ENCODE data around the gene MXRA8.

Gene MXRA8

GRCh38 chr1:1333551-1334241, 24.7 kb downstream of the MXRA8 start:
- no peak for DNase-seq

- DNase-seq, result no peak
Measured at GRCh38 chr1:1332774-1333480, 25.4 kb downstream of the MXRA8 start.

- DNase-seq, result no peak
Measured at GRCh38 chr1:1332031-1332755, 26.2 kb downstream of the MXRA8 start.

- DNase-seq, result no peak
Measured at GRCh38 chr1:1331068-1331965, 27.0 kb downstream of the MXRA8 start, which contains the start of gene TAS1R3. TSS of gene TAS1R3 (plus strand) at chr1:1331280. CDS start at chr1:1331346, 66 bp downstream.

- no peak for DNase-seq
Measured at GRCh38 chr1:1330366-1331067, 27.8 kb downstream of the MXRA8 start.

GRCh38 chr1:1329304-1330210, 28.8 kb downstream of the MXRA8 start:
- no peak for DNase-seq

GRCh38 chr1:1328254-1328653, 30.1 kb downstream of the MXRA8 start:
- no peak for DNase-seq

GRCh38 chr1:1327291-1327690, 31.1 kb downstream of the MXRA8 start:
- DNase-seq, result no peak

GRCh38 chr1:1326075-1326605, 32.2 kb downstream of the MXRA8 start:
- no peak for DNase-seq

GRCh38 chr1:1325288-1326074, 32.9 kb downstream of the MXRA8 start:
- DNase-seq, result no peak

GRCh38 chr1:1324524-1325287, 33.6 kb downstream of the MXRA8 start, which contains the start of the genes CPTP and INTS11:
TSS of gene CPTP (plus strand) at chr1:1324802. CDS start at chr1:1326911, 2,109 bp downstream.
TSS of gene INTS11 (minus strand) at chr1:1324660. CDS start at chr1:1324608, 52 bp downstream.
- DNase-seq, result peak; percentile 96

GRCh38 chr1:1324084-1324523, 34.3 kb downstream of the MXRA8 start:
- no peak for DNase-seq

GRCh38 chr1:1322952-1323351, 35.4 kb downstream of the MXRA8 start:
- DNase-seq, result no peak

- no peak for DNase-seq
Measured at GRCh38 chr1:1322418-1322817, 35.9 kb downstream of the MXRA8 start.

GRCh38 chr1:1321477-1321876, 36.9 kb downstream of the MXRA8 start:
- DNase-seq, result no peak

GRCh38 chr1:1320666-1321448, 37.5 kb downstream of the MXRA8 start:
- DNase-seq, result no peak

- DNase-seq, result no peak
Measured at GRCh38 chr1:1319646-1319941, 38.8 kb downstream of the MXRA8 start.

Data from activated CD4-positive, CD25-positive, alpha-beta regulatory T cell treated with anti-CD3 and anti-CD28 coated beads, Interleukin-2, amount 50 U/mL, for 72 hours (primary cell).